HepG2 (cell line): ENCODE results near the gene ARAP1. TPM values are rescaled to one million over a fixed set of nuclear protein-coding genes. Genes with fewer than 3 reads are reported as not detected.

Source experiments
- ATAC-seq: fragments of 200-7000 bp; cut with Tn5 transposase; 3 replicates; pipeline ENCODE4 v1.9.1; 2020; ENCODE audit warnings: mild to moderate bottlenecking, moderate library complexity
- BruUV-seq: library from RNA; stranded (reverse); fragments of 400-500 nt; replicated peaks from 2 replicates; lab custom pipeline; 2021; lab: Mats Ljungman, UMichigan
- CTCF ChIA-PET: fragments of 300-600 bp; formaldehyde crosslinking; extraction: SDS; loops from one replicate; lab custom pipeline; 2021; ENCODE audit warnings: low total read pairs, inconsistent platforms, low intra/inter-chr PET ratio; lab: Yijun Ruan, JAX
- POLR2A ChIA-PET: fragments of 350-600 bp; sonication (Branson Sonifier 250); formaldehyde crosslinking; loops from one replicate; lab custom pipeline; 2020; ENCODE audit warnings: antibody characterized with exemption, inconsistent platforms; lab: Yijun Ruan, JAX
- DNase-seq: peaks from one replicate; pipeline ENCODE4 v3.0.0-alpha.2; 2015; ENCODE audit warnings: low spot score
- FAIRE-seq: peaks from 3 replicates; lab custom pipeline; 2011; peaks lifted over from hg19 to GRCh38; lab: Jason Lieb, UNC
- H2AFZ ChIP-seq: one replicate; pipeline ENCODE4 v1.6.1; 2011; ENCODE audit warnings: low read length, inconsistent platforms
- H3K27ac ChIP-seq: fragments of 300-600 bp; 3 replicates; pipeline ENCODE4 v1.8.0; 2011; ENCODE audit warnings: mixed run types, mild to moderate bottlenecking, mixed read lengths, low read length, inconsistent platforms; ENCODE audit not compliant: insufficient read depth; ENCODE audit errors: extremely low read length
- H3K27me3 ChIP-seq, 2 experiments: fragments of 200-600 bp in 1 of 2; 2 replicates in 1 of 2; 3 replicates in 1 of 2; pipeline versions ENCODE4 v1.6.0 to v1.8.0; 2011; ENCODE audit warnings: low read length in 2 of 2, mild to moderate bottlenecking in 2 of 2, moderate library complexity in 2 of 2, inconsistent platforms in 1 of 2; ENCODE audit not compliant: insufficient read depth in 2 of 2, control insufficient read depth in 1 of 2
- H3K36me3 ChIP-seq, 2 experiments: fragments of 200-600 bp in 1 of 2; replicated peaks in 1 of 2; 2 replicates in 1 of 2; 3 replicates in 1 of 2; pipeline versions ENCODE4 v1.5.1 to v1.8.0; 2011; ENCODE audit warnings: low read length in 2 of 2, inconsistent platforms in 1 of 2; ENCODE audit not compliant: insufficient read depth in 2 of 2, control insufficient read depth in 1 of 2
- H3K4me1 ChIP-seq: 2 replicates; pipeline ENCODE4 v1.5.1; 2012; ENCODE audit warnings: low read length, inconsistent platforms; ENCODE audit not compliant: insufficient read depth
- H3K4me2 ChIP-seq: 2 replicates; pipeline ENCODE4 v1.6.0; 2011; ENCODE audit warnings: low read depth, low read length, inconsistent platforms
- H3K4me3 ChIP-seq, 3 experiments: fragments of 200-600 bp in 1 of 3; sonication (generic), shearing (Covaris generic) in 1 of 3; replicated peaks in 1 of 3; 2 replicates each; pipeline ENCODE4 v1.5.1; 2011 to 2016; ENCODE audit warnings: low read length in 3 of 3, inconsistent platforms in 2 of 3, low read depth in 2 of 3, mild to moderate bottlenecking in 2 of 3, control low read depth in 1 of 3, mixed read lengths in 1 of 3; ENCODE audit not compliant: insufficient read depth in 1 of 3
- H3K79me2 ChIP-seq: one replicate; pipeline ENCODE4 v1.6.1; 2011; ENCODE audit warnings: low read length, inconsistent platforms; ENCODE audit not compliant: insufficient read depth
- H3K9ac ChIP-seq: 2 replicates; pipeline ENCODE4 v1.6.0; 2011; ENCODE audit warnings: mild to moderate bottlenecking, low read depth, low read length, inconsistent platforms; ENCODE audit not compliant: insufficient read depth
- H3K9me3 ChIP-seq: 2 replicates; pipeline ENCODE4 v1.5.1; 2012; ENCODE audit warnings: mild to moderate bottlenecking, low read length
- H4K20me1 ChIP-seq: 2 replicates; pipeline ENCODE4 v1.6.0; 2011; ENCODE audit warnings: inconsistent platforms, mild to moderate bottlenecking, low read length, moderate library complexity; ENCODE audit not compliant: insufficient read depth
- AGO2 ChIP-seq: fragments of 200-400 bp; formaldehyde crosslinking; optimal IDR thresholded peaks from 2 replicates; pipeline ENCODE3; 2017; ENCODE audit warnings: mild to moderate bottlenecking, low read depth, low read length, moderate library complexity
- CTCF ChIP-seq: sonication (generic); formaldehyde crosslinking; IDR thresholded peaks from 2 replicates; pipeline ENCODE4 v1.5.0; 2020; ENCODE audit warnings: mild to moderate bottlenecking, missing genetic modification reagents, moderate library complexity
- EEA1 ChIP-seq: sonication (generic); formaldehyde crosslinking; IDR thresholded peaks from 2 replicates; pipeline ENCODE4 v1.5.1; 2020; ENCODE audit warnings: mild to moderate bottlenecking, missing genetic modification reagents, borderline replicate concordance
- ESRRA ChIP-seq: sonication (generic); formaldehyde crosslinking; IDR thresholded peaks from 2 replicates; pipeline ENCODE4 v1.5.1; 2020; ENCODE audit warnings: mild to moderate bottlenecking, low read depth, missing genetic modification reagents
- KMT2A ChIP-seq: sonication (generic); formaldehyde crosslinking; IDR thresholded peaks from 2 replicates; pipeline ENCODE4 v1.4.0; 2020; ENCODE audit warnings: missing genetic modification reagents
- NFKBIZ ChIP-seq: IDR thresholded peaks from 2 replicates; pipeline ENCODE4 v1.6.1; 2018; ENCODE audit warnings: missing genetic modification reagents, missing compliant biosample characterization
- RBM22 ChIP-seq: fragments of 200-400 bp; formaldehyde crosslinking; optimal IDR thresholded peaks from 2 replicates; pipeline ENCODE3; 2017; ENCODE audit warnings: mild to moderate bottlenecking, low read length, moderate library complexity
- REST ChIP-seq, 2 experiments: IDR thresholded peaks; 2 replicates each; pipeline ENCODE4 v1.6.1; 2011 to 2012; ENCODE audit warnings: low read length in 2 of 2, borderline replicate concordance in 1 of 2, low read depth in 1 of 2, mild to moderate bottlenecking in 1 of 2, moderate library complexity in 1 of 2
- STAG1 ChIP-seq: sonication (generic); formaldehyde crosslinking; IDR thresholded peaks from 2 replicates; pipeline ENCODE4 v1.4.0; 2020; ENCODE audit warnings: missing genetic modification reagents
- ZKSCAN1 ChIP-seq: fragments of 150-350 bp; IDR thresholded peaks from 2 replicates; pipeline ENCODE4 v1.6.1; 2014; ENCODE audit warnings: low read length
- WGBS: methylation state at CpG from one replicate; pipeline ENCODE4 v1.1.6; 2017; ENCODE audit warnings: low lambda C conversion rate; 5-methylcytosine and 5-hydroxymethylcytosine counted together
- in situ Hi-C: cut with HindIII; loops from 2 replicates; pipeline ENCODE4 v1.10.0; 2017; ENCODE audit warnings: low pct_unique_long_range_greater_than_20kb; ENCODE audit not compliant: extremely low pct_ligation_motif_present
- intact Hi-C: fragments of 100-400 bp; cut with micrococcal nuclease; formaldehyde crosslinking; loops from one replicate; pipeline ENCODE4 v1.10.0; 2022; ENCODE audit not compliant: unreplicated experiment
- polyA plus RNA-seq, 8 experiments: library from polyadenylated mRNA; depleted of rRNA in 3 of 8; stranded (reverse) in 7 of 8; unstranded in 1 of 8; fragments of >200 nt; fragmentation: Illumina TruSeq in 4 of 8; extraction: Trizol in 4 of 8; gene quantifications; 2 replicates each; pipeline versions ENCODE4 v1.2.1 to v1.2.3, GENCODE V29; 2011 to 2016; ENCODE audit warnings: low read depth in 4 of 8, missing spikeins in 1 of 8, mixed read lengths in 1 of 8; ENCODE audit not compliant: insufficient read depth in 1 of 8
- total RNA-seq, 5 experiments: library from RNA; depleted of rRNA; stranded (reverse); fragments of >200 nt; fragmentation: Illumina TruSeq; extraction: Trizol; gene quantifications; 2 replicates each; pipeline ENCODE4 v1.2.3, GENCODE V29; 2016; ENCODE audit warnings: low read depth in 1 of 5

The ARAP1 gene
- total and polyA plus RNA-seq, 2 of the 13 experiments (the other 11 are each of a cell fraction or from before 2014, with no cell fraction given) = 43.2 to 55.5 TPM

GRCh38 chr11:72695354-72695753, 56.9 kb downstream of the ARAP1 start:
- ChIA-PET CTCF (no interaction called here), POLR2A (no interaction called here)
- no peaks in the 10 kb centered on the region for H3K4me1 ChIP-seq
- no peak overlapping the region for H3K4me2 ChIP-seq
- H4K20me1 ChIP-seq = no peaks in the 10 kb centered on the region
- H3K4me3 ChIP-seq = no peak overlapping the region
- H3K9me3 ChIP-seq = no peaks in the 10 kb centered on the region
- FAIRE-seq (no peak), ATAC-seq (no peak), DNase-seq (no peak)
- intact Hi-C loops (no loop called here), in situ Hi-C loops (no loop called here)
- BruUV-seq = no TSS peak
- H3K27me3 ChIP-seq = no peaks in the 10 kb centered on the region
- H2AFZ ChIP-seq = no peak overlapping the region
- H3K27ac ChIP-seq = no peak overlapping the region
- 95% methylated on average over 7 of the region's 7 CpGs for WGBS
- no peak for TF ChIP-seq EEA1 (CRISPR knock-in tag)
- TF ChIP-seq RBM22 = peak; percentile 82
- no peak overlapping the region for H3K9ac ChIP-seq
- peaks cover 39 to 87% of the 10 kb centered on the region in 2 experiments for H3K36me3 ChIP-seq
- H3K79me2 ChIP-seq = no peaks in the 10 kb centered on the region

- POLR2A ChIA-PET = no interaction called here
- H3K9ac ChIP-seq = no peak overlapping the region
- TF ChIP-seq KMT2A (CRISPR knock-in tag) (no peak), REST (IDR thresholded peaks at IDR 0.05; ENCODE audit: borderline replicate concordance in 1 of 2, low read depth in 1 of 2, low read length in 2 of 2) (no peak), NFKBIZ (CRISPR knock-in tag) (no peak), AGO2 (peak; percentile 61), STAG1 (peak; percentile 47), ESRRA (CRISPR knock-in tag) (no peak), ZKSCAN1 (no peak), CTCF (peak; percentile 42)
Measured at GRCh38 chr11:72693271-72693968, 58.8 kb downstream of the ARAP1 start.

More at GRCh38 chr11:72693271-72693968, 58.8 kb downstream of the ARAP1 start:
- CTCF ChIA-PET = no interaction called here
- Histone ChIP-seq H3K79me2 (no peaks in the 10 kb centered on the region), H3K27me3 (no peaks in the 10 kb centered on the region), H2AFZ (no peak overlapping the region), H3K4me3 (no peak overlapping the region), H3K27ac (no peak overlapping the region), H4K20me1 (no peaks in the 10 kb centered on the region), H3K36me3 (peaks cover 38 to 82% of the 10 kb centered on the region in 2 experiments), H3K4me1 (no peaks in the 10 kb centered on the region), H3K9me3 (no peaks in the 10 kb centered on the region), H3K4me2 (no peak overlapping the region)
- in situ Hi-C loops (no loop called here), intact Hi-C loops (no loop called here)
- no peak for FAIRE-seq
- no TSS peak for BruUV-seq
- no peak for DNase-seq
- WGBS = 99% methylated on average over 13 of the region's 19 CpGs
- ATAC-seq = peak; percentile 31
